Panc1 (cell line): ENCODE data around the gene SDK1. TPM values are rescaled to one million over a fixed set of nuclear protein-coding genes. Genes with fewer than 3 reads are reported as not detected.

Experiments used
- ATAC-seq: fragments of 200-7000 bp; cut with Tn5 transposase; 2 replicates; pipeline ENCODE4 v1.9.1; 2020; ENCODE audit warnings: mild to moderate bottlenecking, moderate library complexity
- BruUV-seq: library from RNA; stranded (reverse); fragments of 400-500 nt; replicated peaks from 2 replicates; lab custom pipeline; 2021; lab: Mats Ljungman, UMichigan
- CTCF ChIA-PET: fragments of 300-600 bp; sonication (Branson Sonifier 250); formaldehyde crosslinking; loops from one replicate; lab custom pipeline; 2022; ENCODE audit warnings: antibody characterized with exemption; lab: Charles Lee
- POLR2A ChIA-PET: fragments of 300-600 bp; sonication (Branson Sonifier 250); formaldehyde crosslinking; loops from one replicate; lab custom pipeline; 2022; ENCODE audit warnings: antibody characterized with exemption; lab: Charles Lee
- DNase-seq: peaks from one replicate; pipeline ENCODE4 v3.0.0-alpha.2; 2010; ENCODE audit warnings: low read depth, low spot score
- H3K27ac ChIP-seq: 2 replicates; pipeline ENCODE4 v1.5.1; 2011; ENCODE audit warnings: mild to moderate bottlenecking, low read length, inconsistent platforms
- H3K27me3 ChIP-seq: fragments of 200-500 bp; sonication (Bioruptor generic); 2 replicates; pipeline ENCODE4 v1.6.0; 2014; ENCODE audit warnings: low read length, inconsistent platforms; ENCODE audit not compliant: control insufficient read depth, insufficient read depth
- H3K36me3 ChIP-seq: fragments of 200-500 bp; sonication (Bioruptor generic); 2 replicates; pipeline ENCODE4 v1.5.1; 2014; ENCODE audit warnings: inconsistent platforms, mild to moderate bottlenecking, low read length, moderate library complexity; ENCODE audit not compliant: control insufficient read depth, insufficient read depth
- H3K4me1 ChIP-seq: 2 replicates; pipeline ENCODE4 v1.5.1; 2011; ENCODE audit warnings: inconsistent platforms, mild to moderate bottlenecking, low read length, moderate library complexity; ENCODE audit not compliant: control insufficient read depth, insufficient read depth
- H3K4me3 ChIP-seq, 2 experiments: 2 replicates each; pipeline ENCODE4 v1.5.1; 2011 to 2012; ENCODE audit warnings: low read depth in 2 of 2, low read length in 2 of 2, mild to moderate bottlenecking in 2 of 2, inconsistent platforms in 1 of 2, moderate library complexity in 1 of 2
- H3K9me3 ChIP-seq: fragments of 200-500 bp; sonication (Bioruptor generic); 2 replicates; pipeline ENCODE4 v1.5.1; 2014; ENCODE audit warnings: low read depth, mild to moderate bottlenecking, inconsistent platforms, low read length, moderate library complexity; ENCODE audit not compliant: control insufficient read depth, insufficient read depth
- CTCF ChIP-seq: fragments of 450-650 bp; IDR thresholded peaks from 2 replicates; pipeline ENCODE4 v1.5.1; 2017; ENCODE audit warnings: mild to moderate bottlenecking
- POLR2AphosphoS5 ChIP-seq: IDR thresholded peaks from 2 replicates; pipeline ENCODE4 v1.6.1; 2012; ENCODE audit warnings: mild to moderate bottlenecking, low read depth, low read length, moderate library complexity
- REST ChIP-seq, 2 experiments: IDR thresholded peaks; 2 replicates each; pipeline ENCODE4 v1.6.1; 2011 to 2012; ENCODE audit warnings: low read depth in 2 of 2, control low read depth in 1 of 2, low read length in 1 of 2, mild to moderate bottlenecking in 1 of 2, moderate library complexity in 1 of 2; ENCODE audit not compliant: insufficient read depth in 1 of 2
- SIN3A ChIP-seq: IDR thresholded peaks from 2 replicates; pipeline ENCODE4 v1.6.1; 2012; ENCODE audit warnings: low read depth, mild to moderate bottlenecking, low read length, moderate library complexity, borderline replicate concordance; ENCODE audit not compliant: insufficient read depth
- TCF7L2 ChIP-seq: IDR thresholded peaks from 2 replicates; pipeline ENCODE4 v1.6.1; 2011; ENCODE audit warnings: mild to moderate bottlenecking, low read depth, low read length, inconsistent platforms
- in situ Hi-C: cut with HindIII; loops from 2 replicates; pipeline ENCODE4 v1.10.0; 2016; ENCODE audit warnings: low sequenced_read_pairs, low pct_unique_long_range_greater_than_20kb
- intact Hi-C: fragments of 100-400 bp; cut with micrococcal nuclease; formaldehyde crosslinking; loops from one replicate; pipeline ENCODE4 v1.10.0; 2022; ENCODE audit not compliant: unreplicated experiment
- total RNA-seq: library from RNA; stranded (reverse); gene quantifications from one replicate; pipeline ENCODE4 v1.2.1, GENCODE V29; 2021; ENCODE audit not compliant: unreplicated experiment

SDK1 gene
- total RNA-seq, 1 experiment from 2014 or later, result 47.4 TPM

GRCh38 chr7:3847336-3847735 is 546.3 kb downstream of the SDK1 start:
- TF ChIP-seq TCF7L2, result no peak
- no peak for TF ChIP-seq CTCF
- H3K36me3 ChIP-seq, result no peaks in the 10 kb centered on the region
- ATAC-seq (no peak), DNase-seq (no peak)
- no peaks in the 10 kb centered on the region for H3K27me3 ChIP-seq
- ChIA-PET CTCF (interaction anchor here (0.7 kb wide), 1 partner anchor 36 kb away, joined by 3 read pairs; no protein-coding TSS in a partner anchor), POLR2A (no interaction called here)
- BruUV-seq, result no TSS peak
- no peaks in the 10 kb centered on the region for H3K9me3 ChIP-seq
- H3K27ac ChIP-seq, result no peak overlapping the region
- in situ Hi-C loops (no loop called here), intact Hi-C loops (no loop called here)
- no peaks in the 10 kb centered on the region for H3K4me1 ChIP-seq
- H3K4me3 ChIP-seq, result no peak overlapping the region

- TF ChIP-seq REST (IDR thresholded peaks at IDR 0.05; ENCODE audit: insufficient read depth in 1 of 2, low read depth in 2 of 2, low read length in 1 of 2) (no peak), POLR2AphosphoS5 (no peak), TCF7L2 (no peak), SIN3A (no peak), CTCF (no peak)
- Histone ChIP-seq H3K9me3 (no peaks in the 10 kb centered on the region; the same call in 1 of the 2 replicates), H3K36me3 (no peaks in the 10 kb centered on the region), H3K27me3 (no peaks in the 10 kb centered on the region), H3K4me1 (no peaks in the 10 kb centered on the region), H3K27ac (no peak overlapping the region), H3K4me3 (no peak overlapping the region)
- CTCF ChIA-PET, result no interaction called here
- no peak for DNase-seq
- intact Hi-C loops, result no loop called here
- BruUV-seq, result no TSS peak
- no peak for ATAC-seq
- in situ Hi-C loops, result no loop called here
- POLR2A ChIA-PET, result interaction anchor here (0.7 kb wide), 1 partner anchor 16 kb away, joined by 4 read pairs; no protein-coding TSS in a partner anchor
Measured at GRCh38 chr7:3859431-3859830, 558.4 kb downstream of the SDK1 start.
